Muscle of back (tissue), 11 donors: ENCODE measurements around the gene PPP1R13B. TPM values are rescaled to one million over a fixed set of nuclear protein-coding genes. Genes with fewer than 3 reads are reported as not detected.
"Not testable (repeated sequence)": the region's sequence is repeated elsewhere in the genome, so short reads cannot be mapped to it uniquely, and the experiment has no call there.

Experiments used
- DNase-seq, 3 donors: peaks; one replicate each; pipeline versions ENCODE4 v3.0.0 to v3.0.0-alpha.2; 2013
- polyA plus RNA-seq, 10 donors: library from polyadenylated mRNA; unstranded; fragments of 120-200 nt; gene quantifications; one replicate each; pipeline ENCODE4 v1.2.1, GENCODE V29; 2013; ENCODE audit not compliant: insufficient read length in 10 of 10

The PPP1R13B gene
- polyA plus RNA-seq, 10 donors = 6.1 to 13.7 (median 11.4) TPM

- no peak for DNase-seq
Measured at GRCh38 chr14:103802356-103802755, 45.0 kb downstream of the PPP1R13B start.

GRCh38 chr14:103801459-103801858 lies 45.9 kb downstream of the PPP1R13B start:
- peak in 1 of 3 donors; percentile 48 for DNase-seq

GRCh38 chr14:103793192-103793591 lies 54.2 kb downstream of the PPP1R13B start:
- DNase-seq = not testable (repeated sequence)

GRCh38 chr14:103788086-103788485 lies 59.3 kb downstream of the PPP1R13B start:
- no peak for DNase-seq

DNA sequence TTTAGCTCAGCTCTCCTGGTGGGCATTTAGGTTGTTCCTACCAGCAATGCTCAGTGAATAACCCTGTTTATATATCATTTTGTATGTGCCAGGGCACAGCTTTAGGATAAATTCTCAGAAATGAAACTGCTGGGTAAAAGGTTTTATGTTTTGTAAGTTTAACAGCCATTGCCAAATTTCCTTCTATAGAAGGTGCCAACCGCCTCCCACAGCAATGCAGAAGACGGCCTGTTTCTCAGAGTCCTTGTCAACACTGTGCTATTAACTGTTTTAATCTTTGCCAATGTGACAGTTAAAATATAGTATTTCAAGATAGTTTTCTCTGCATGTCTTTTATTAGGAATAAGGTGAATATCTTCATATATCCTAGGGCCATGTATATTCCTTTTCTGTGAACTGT lies 65.0 kb downstream of the PPP1R13B start:
- no peak for DNase-seq

DNA sequence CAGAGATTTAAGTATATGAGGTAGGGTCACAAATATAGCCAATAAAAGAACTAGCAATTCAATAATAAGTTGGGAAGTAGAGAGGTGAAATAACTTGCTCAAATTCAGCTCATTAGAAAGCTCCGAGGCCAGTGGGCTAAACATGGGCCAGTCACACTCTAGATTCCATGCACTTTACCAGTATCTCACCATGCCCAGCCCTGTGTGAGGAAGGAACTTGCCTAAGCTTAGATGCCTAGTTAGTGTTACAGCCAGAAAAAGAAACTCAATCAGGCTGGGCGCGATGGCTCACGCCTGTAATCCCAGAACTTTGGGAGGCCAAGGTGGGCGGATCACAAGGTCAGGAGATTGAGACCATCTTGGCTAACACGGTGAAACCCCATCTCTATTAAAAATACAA lies 71.1 kb downstream of the PPP1R13B start:
- not testable (repeated sequence) for DNase-seq

GRCh38 chr14:103775506-103775905 lies 71.9 kb downstream of the PPP1R13B start:
- no peak for DNase-seq

DNA sequence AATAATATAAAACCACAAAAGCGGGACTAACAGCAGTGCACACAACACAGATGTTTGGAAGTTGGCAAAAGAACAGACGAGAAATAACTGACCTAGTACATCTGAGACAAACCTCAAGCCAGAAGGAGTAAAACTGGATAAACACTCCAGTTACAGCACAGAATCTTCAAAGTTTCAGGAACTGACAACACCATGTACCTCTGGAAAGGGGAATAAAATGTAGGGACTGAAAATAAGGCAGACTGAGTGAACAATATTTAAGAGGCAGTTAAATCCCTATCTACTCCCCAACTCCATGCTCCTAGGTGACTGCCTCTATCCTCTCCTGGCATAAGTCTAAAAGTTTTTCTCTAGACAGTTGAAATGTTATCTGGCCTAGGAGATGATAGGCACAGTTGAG lies 73.9 kb downstream of the PPP1R13B start:
- DNase-seq = no peak

DNA sequence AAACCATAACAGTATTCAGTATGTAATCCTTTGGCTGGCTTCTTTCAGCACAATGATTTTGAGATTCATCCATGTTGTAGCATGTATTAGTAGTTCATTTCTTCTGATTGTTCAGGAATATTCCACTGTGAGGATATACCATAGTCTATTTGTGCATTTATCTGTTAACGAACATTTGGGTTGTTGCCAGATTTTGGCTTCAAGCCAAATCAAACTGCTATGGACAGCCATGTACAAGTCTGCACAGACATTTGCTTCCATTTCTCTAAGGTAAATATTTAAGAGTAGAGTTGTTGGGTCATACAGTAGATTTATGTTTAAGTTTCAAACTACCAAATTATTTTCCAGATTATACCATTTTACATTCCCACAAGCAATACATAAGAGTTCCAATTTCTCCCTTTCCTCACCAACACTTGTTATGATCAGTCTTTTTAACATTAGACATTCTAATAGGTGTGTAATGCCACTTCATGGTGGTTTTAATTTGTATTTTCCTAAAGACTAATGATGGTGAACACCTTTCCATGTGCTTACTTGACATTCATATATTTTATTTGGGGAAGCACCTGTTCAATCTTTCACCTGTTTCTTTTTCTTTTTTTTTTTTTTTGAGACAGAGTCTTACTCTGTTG lies 75.2 kb downstream of the PPP1R13B start:
- DNase-seq = no peak

GRCh38 chr14:103770902-103771301 lies 76.5 kb downstream of the PPP1R13B start:
- no peak for DNase-seq

GRCh38 chr14:103770500-103770899 lies 76.9 kb downstream of the PPP1R13B start:
- DNase-seq = no peak

- no peak for DNase-seq
Measured at GRCh38 chr14:103767336-103767894, 80.0 kb downstream of the PPP1R13B start.

GRCh38 chr14:103765526-103765925 lies 81.8 kb downstream of the PPP1R13B start:
- DNase-seq = no peak

DNA sequence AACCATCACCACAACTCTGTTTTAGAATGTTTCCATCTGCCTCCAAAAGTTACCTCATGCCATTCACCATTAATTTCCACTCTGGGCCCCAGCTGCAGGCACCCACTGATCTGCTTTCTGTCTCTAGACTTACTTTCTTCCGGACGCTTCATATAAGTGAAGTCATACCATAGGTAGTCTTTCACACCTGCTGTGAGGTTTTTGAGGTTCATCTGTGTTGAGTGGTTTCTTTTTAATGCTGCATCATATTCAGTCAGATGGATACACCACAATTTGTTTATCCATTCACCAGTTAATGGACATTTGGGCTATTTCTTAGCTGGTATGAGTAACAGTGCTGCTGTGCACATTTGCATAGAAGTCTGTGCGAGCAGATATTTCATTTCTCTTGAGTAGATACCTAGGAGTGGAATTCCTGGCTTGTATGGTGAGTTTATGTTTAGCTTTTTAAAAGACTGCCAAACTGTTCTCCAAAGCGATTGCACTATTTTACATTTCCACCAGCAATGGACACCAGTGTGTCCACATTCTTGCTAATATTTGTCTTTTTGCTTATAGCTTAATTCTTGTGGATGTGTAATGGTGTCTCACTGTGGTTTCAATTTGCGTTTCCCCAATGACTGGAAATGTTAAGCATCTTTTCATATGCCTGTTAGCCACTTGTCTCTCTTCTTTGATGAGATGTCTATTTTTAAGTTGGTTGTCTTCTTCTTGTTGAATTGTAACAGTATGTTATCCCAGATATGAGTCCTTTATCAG lies 83.5 kb downstream of the PPP1R13B start:
- DNase-seq = no peak

GRCh38 chr14:103762541-103762940 lies 84.8 kb downstream of the PPP1R13B start:
- no peak for DNase-seq

DNA sequence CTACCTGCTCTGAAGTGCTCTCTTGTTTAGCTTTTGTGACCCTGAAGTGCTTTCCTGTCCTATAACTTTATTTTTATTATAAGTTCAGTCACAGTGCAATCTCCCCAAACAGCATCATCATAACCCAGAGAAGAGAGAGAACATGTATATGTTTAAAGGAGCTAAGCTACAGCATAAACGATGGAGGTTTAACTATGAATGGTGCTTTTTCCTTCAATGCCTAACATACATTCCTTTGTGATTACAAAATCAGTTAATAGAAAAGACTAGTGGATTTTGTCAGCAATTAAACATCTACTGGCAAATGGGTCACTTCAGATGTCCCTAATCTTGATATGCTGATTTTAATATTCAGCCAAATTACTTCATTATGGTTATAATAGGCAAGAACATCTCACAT lies 85.3 kb downstream of the PPP1R13B start:
- no peak for DNase-seq

- no peak for DNase-seq
Measured at GRCh38 chr14:103758059-103758776, 89.2 kb downstream of the PPP1R13B start.

- DNase-seq = no peak
Measured at GRCh38 chr14:103755060-103755459, 92.3 kb downstream of the PPP1R13B start.

GRCh38 chr14:103753774-103754173 lies 93.6 kb downstream of the PPP1R13B start:
- DNase-seq = no peak

DNA sequence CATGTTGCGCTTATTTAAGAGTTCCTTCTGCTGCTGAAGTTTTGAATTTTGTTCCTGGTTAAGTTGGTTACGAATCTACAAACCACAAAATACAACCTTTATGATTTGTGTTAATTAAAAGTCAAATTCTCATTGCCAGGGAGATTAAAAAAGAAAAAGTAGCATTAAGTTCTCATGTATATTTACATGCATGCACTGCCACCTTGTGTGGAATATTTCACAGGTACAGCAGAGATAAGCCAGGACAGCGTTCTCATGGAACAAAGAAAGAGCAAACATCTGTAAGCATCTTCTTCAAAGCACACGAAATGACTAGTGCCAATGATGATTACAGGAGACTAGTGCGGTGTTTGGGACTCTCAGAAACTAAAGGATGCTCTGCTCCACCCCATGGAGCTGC lies 97.5 kb downstream of the PPP1R13B start:
- no peak for DNase-seq

DNA sequence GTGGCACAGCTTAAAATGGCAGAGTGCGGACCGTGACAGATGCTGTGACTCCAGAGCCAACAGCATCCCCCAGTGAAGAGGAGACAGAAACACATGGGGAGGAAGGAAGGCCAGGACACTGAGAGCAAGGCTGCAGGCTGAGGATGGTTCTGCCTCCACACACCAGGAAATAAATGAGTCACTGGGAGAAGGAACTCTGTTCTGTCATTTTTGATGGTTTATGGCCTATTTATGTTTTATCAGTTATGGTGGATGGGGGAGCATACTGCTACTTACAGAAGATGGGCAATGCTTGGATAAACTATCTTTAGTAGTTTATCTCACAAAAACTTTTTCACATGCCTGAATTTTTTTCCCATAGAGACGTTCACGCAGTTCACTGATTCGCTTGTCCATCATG lies 97.9 kb downstream of the PPP1R13B start:
- no peak for DNase-seq

DNA sequence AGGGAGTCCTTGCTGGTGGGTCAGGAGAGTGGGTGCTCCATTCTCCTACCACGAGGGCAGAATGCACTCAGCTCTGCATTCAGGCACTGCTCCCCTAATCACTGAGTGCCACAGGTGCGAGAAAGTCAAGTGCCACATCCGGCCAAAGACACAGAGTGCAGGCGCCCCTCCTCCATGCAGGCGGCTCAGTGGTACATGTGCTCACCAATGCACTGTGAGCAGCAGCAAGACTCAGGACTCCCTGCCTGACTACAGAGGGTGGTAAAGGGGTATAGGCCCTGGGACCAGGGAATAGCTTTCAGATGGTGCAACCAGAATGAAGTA lies 98.9 kb downstream of the PPP1R13B start:
- DNase-seq = no peak

DNA sequence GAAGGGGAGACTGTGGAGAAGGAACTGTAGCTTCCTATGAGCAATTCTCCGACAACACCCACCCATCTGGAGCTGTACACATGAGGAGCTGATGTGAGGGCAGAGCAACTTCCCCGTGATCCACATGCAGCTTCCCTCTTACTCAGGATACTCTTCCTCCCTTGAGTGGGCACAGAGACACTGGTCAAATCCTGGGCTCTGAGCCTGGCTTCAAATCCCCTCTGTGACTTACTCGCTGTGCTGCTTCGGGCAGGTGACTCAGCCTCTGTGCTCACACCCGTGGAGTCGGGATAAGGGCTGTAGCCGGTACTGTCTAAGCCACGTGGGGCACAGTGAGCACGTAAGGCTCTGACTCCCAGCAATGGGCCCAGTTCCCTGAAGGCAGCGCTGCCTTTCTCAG lies 100.7 kb downstream of the PPP1R13B start:
- DNase-seq = no peak
